D721Med (cell line): ENCODE measurements around the gene MESP2.

Source experiments
- DNase-seq: peaks from one replicate; pipeline ENCODE4 v3.0.0; 2011; ENCODE audit warnings: low spot score; ENCODE audit not compliant: insufficient read length
- FAIRE-seq: peaks from 2 replicates; lab custom pipeline; 2011; peaks lifted over from hg19 to GRCh38; lab: Jason Lieb, UNC
- TF ChIP-seq, protein P1 (sequence below): IDR thresholded peaks from 2 replicates; pipeline ENCODE4 v1.5.1; 2012; ENCODE audit warnings: mild to moderate bottlenecking, control low read depth; ENCODE audit not compliant: insufficient read depth; ENCODE audit errors: missing control alignments

Gene MESP2

DNA sequence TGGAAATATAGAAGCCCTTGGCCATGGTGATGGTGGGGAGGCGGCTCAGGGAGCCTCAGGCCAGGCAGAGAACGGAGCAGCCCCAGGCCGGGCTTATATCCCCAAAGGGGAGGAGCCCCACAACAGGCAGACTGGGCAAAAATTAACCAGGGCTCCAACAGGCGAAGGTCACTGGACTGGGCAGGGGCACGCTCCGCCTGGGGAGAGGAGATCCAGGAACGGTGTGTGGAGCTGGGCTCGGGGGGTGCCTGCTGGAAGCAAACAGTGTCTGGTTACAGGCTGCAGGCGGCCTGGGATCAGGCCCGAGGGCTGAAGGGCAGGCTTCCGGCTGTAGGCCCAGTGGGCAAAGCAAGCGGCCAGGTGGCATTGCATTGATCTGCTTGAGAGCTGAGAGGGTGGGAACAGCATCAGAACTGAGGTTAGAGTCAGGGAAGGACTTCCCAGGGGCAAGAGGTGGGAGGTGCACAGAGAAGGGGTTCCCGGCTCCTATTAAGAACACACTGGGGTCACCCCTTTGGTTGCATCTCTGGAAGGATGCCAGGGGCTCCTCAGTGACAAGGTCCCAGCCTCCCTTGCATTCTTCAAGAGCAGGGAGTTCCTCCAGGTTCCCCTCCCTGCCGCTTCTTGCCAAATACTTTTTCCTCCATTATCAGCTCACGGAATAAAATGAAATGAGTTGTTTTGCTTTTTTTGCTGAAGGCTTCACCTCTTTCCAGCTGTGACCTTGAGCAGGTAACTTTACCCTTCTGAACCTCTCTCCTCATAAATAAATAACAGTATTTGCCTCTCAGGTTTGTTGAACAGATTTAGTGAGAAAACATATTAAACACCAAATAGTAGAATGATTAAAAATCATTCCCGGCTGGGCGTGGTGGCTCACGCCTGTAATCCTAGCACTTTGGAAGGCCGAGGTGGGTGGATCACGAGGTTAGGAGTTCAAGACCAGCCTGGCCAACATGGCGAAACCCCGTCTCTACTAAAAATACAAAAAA, 30.7 kb downstream of the MESP2 start:
- FAIRE-seq: no peak
- TF ChIP-seq, protein P1, sequence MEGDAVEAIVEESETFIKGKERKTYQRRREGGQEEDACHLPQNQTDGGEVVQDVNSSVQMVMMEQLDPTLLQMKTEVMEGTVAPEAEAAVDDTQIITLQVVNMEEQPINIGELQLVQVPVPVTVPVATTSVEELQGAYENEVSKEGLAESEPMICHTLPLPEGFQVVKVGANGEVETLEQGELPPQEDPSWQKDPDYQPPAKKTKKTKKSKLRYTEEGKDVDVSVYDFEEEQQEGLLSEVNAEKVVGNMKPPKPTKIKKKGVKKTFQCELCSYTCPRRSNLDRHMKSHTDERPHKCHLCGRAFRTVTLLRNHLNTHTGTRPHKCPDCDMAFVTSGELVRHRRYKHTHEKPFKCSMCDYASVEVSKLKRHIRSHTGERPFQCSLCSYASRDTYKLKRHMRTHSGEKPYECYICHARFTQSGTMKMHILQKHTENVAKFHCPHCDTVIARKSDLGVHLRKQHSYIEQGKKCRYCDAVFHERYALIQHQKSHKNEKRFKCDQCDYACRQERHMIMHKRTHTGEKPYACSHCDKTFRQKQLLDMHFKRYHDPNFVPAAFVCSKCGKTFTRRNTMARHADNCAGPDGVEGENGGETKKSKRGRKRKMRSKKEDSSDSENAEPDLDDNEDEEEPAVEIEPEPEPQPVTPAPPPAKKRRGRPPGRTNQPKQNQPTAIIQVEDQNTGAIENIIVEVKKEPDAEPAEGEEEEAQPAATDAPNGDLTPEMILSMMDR: no peak
- DNase-seq: no peak

DNA sequence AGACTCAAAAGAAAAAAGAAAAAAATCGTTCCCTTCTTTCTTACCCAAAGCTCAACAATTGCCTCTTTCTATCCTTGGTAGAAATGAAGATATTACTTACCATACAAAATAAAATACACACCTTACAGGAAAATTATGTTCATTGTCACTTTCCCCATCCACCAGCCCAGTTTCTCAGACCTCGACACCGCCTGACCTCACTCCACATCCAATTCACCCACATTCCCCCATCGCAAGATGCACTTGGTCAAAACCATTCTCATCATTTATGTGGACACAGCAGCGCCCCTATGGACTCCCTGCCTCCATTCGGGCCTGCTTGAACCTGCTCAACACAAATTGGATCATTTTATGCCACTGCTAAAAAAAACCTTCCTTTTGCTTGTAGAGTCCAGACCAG, 31.6 kb downstream of the MESP2 start:
- DNase-seq (no peak), FAIRE-seq (no peak)
- TF ChIP-seq, protein P1: no peak

DNA sequence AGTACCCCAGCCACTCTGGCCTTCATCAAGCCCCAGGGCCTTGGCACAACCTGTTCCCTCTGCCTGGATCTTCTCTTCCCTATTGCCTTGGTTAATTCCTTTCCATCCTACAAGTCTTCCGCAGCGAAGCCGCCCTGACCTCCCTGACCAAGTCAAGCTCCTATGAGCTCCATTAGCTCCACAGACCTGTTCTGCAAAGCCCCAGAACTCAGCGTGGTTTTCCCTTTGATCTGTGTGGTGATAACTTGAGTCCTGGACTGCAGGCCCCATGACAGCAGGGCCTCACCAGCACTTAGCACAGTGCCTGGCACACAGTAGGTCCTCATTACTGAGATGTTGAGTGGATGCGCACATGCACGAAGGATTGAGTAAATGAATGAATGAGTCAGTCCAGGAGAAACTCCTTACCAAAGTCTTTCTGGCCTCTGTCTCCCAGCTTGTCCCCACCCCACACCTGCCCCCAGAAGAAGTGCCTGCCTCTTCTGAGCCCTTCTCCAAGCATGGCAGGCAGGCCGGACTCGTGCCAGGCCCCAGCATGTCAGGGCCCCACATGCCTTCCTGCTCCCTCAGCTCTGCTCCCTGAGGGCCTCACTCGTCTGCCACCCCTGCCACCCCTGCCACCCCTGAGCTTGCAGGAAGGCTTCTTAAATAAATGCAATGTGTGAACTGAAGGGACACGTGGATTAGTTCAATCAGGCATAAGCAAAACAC, 32.2 kb downstream of the MESP2 start:
- FAIRE-seq (no peak), DNase-seq (no peak)
- TF ChIP-seq, protein P1: no peak

DNA sequence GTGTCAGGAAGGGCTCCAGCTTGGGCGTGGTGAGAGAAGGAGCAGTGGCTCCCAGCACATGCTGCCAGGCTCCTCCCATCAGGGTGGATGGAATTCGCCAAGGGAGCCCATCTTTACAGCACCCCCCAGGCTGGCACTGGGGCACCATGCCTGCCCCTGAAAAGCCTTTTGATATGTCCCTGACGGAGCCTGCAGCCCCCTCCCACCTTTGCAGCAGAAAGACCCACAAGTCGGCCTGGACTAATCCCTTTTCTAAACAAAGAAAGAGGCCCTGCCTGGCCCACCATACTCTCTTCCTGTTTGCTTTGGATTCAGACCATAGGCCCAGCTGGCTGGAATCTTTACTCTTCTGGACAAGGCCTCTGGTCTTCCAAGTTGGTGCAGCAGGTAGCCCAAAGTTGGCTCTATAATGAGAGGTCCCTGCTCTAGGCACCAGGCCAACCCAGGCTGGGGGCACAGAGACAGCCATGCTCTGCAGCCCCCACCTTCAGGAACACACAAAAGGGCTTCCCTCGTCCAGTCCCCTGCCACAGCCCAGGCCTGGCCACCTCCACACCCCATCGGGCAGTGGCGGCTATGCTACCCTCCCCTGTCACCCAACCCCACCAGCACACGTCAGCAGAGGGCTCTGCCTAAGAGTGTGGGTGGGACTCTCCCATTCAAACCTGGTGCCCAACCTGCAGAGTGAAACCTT, 33.1 kb downstream of the MESP2 start:
- FAIRE-seq (no peak), DNase-seq (no peak)
- TF ChIP-seq, protein P1: no peak

DNA sequence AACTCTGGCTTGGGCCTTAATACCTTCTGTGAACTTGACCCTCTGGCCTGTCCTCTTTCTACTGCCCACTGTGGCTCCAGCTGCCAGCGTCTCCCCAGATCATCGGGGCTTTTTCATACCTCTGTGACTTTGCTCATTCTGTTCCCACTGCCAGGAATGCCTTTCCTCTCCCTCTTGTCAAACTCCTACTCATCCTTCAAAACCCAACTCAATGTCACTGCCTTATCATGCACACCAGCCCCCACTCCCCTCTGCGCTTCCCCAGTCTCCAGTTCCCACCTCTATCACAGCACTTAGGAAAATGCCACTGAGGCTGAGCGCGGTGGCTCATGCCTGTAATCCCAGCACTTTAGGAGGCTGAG, 33.6 kb downstream of the MESP2 start:
- DNase-seq: no peak
- TF ChIP-seq, protein P1: no peak
- FAIRE-seq: no peak

DNA sequence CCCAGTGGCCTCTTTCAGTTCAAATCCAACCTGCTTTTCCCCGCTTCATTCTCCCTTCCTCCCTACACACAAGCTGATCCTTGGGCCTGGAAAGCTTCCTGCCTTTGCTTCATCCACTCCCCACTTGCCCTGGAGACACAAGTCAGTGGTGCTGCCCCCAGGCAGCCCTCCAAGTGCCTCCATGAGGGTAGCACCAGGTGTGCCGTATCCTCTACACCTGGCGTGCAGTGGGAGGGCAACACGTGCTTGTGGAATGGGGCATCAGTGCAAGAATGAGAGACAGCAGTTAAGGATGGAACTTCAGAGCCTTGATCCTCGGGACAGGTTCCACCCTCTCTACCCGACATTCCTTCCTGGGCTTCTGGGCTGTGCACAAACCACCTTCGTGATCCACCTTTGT, 34.7 kb downstream of the MESP2 start:
- no peak for FAIRE-seq
- TF ChIP-seq, protein P1: no peak
- DNase-seq: no peak
